OCI-LY3 (cell line): ENCODE measurements around the gene TSPEAR.

Source experiments
- H2AFZ ChIP-seq: fragments of 200-600, 300-600 bp; shearing (Covaris generic); 2 replicates; pipeline ENCODE4 v1.6.0; 2014; ENCODE audit warnings: antibody characterized with exemption, low read depth, low read length
- H3K27ac ChIP-seq: fragments of 200-600, 300-600 bp; sonication (generic); 2 replicates; pipeline ENCODE4 v1.5.1; 2014; ENCODE audit warnings: mild to moderate bottlenecking, low read length, moderate library complexity, mixed read lengths
- H3K27me3 ChIP-seq: fragments of 200-600, 300-600 bp; sonication (generic); 2 replicates; pipeline ENCODE4 v1.6.1; 2014; ENCODE audit warnings: low read depth, low read length, mixed read lengths
- H3K36me3 ChIP-seq: fragments of 200-600, 300-600 bp; sonication (generic); replicated peaks from 2 replicates; pipeline ENCODE3; 2014; ENCODE audit warnings: low read depth, low read length, mixed read lengths
- H3K4me1 ChIP-seq: fragments of 300-600, 200-600 bp; sonication (generic); 2 replicates; pipeline ENCODE4 v1.6.1; 2014; ENCODE audit warnings: low read length, mixed read lengths
- H3K4me2 ChIP-seq: fragments of 200-600, 300-600 bp; sonication (generic); 2 replicates; pipeline ENCODE4 v1.6.1; 2014; ENCODE audit warnings: low read length, mixed read lengths
- H3K4me3 ChIP-seq: fragments of 300-600, 200-600 bp; sonication (generic); 2 replicates; pipeline ENCODE4 v1.5.1; 2014; ENCODE audit warnings: antibody characterized with exemption, mild to moderate bottlenecking, low read length, moderate library complexity
- H3K79me2 ChIP-seq: fragments of 300-600, 200-600 bp; shearing (Covaris generic); 2 replicates; pipeline ENCODE4 v1.6.1; 2014; ENCODE audit warnings: mild to moderate bottlenecking, low read length, mixed read lengths
- H3K9ac ChIP-seq: fragments of 300-600, 200-600 bp; shearing (Covaris generic); 2 replicates; pipeline ENCODE4 v1.6.0; 2014; ENCODE audit warnings: mild to moderate bottlenecking, low read length, moderate library complexity
- H3K9me3 ChIP-seq: fragments of 200-600, 300-600 bp; shearing (Covaris generic); 2 replicates; pipeline ENCODE4 v1.6.1; 2014; ENCODE audit warnings: low read length, mixed read lengths; ENCODE audit not compliant: insufficient read depth
- H4K20me1 ChIP-seq: fragments of 200-600, 300-600 bp; sonication (generic); 2 replicates; pipeline ENCODE4 v1.6.1; 2016; ENCODE audit warnings: low read length, mixed read lengths; ENCODE audit not compliant: insufficient read depth
- EZH2phosphoT487 ChIP-seq: fragments of 200-600 bp; shearing (Covaris generic); IDR thresholded peaks from 2 replicates; pipeline ENCODE4 v1.6.1; 2018; ENCODE audit warnings: antibody characterized with exemption, mixed run types, low read depth
- TF ChIP-seq, protein P1 (sequence below): fragments of 200-600, 300-600 bp; sonication (generic); IDR thresholded peaks from 2 replicates; pipeline ENCODE4 v1.5.1; 2014; ENCODE audit warnings: antibody characterized with exemption, low read length, low read depth

Gene TSPEAR

DNA sequence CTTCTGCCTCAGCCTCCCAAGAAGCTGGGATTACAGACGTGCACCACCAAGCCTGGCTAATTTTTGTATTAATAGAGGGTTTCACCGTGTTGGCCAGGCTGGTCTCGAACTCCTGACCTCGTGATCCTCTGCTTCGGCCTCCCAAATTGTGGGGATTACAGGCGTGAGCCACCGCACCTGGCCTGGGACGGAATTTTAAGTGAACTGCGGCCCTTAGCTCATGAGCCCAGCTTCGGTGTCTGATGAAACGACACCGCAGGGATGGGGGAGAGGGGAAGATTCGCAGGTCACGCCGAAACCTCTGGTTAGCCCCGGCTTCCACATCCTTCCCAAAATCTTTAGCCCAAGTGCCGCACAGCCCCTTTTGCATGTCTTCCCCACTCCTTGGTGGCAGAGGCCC is 217.0 kb downstream of the TSPEAR start:
- no peaks in the 10 kb centered on the region for H4K20me1 ChIP-seq

GRCh38 chr21:44492567-44493385 is 218.6 kb downstream of the TSPEAR start:
- no peak for TF ChIP-seq EZH2phosphoT487
- TF ChIP-seq, protein P1, sequence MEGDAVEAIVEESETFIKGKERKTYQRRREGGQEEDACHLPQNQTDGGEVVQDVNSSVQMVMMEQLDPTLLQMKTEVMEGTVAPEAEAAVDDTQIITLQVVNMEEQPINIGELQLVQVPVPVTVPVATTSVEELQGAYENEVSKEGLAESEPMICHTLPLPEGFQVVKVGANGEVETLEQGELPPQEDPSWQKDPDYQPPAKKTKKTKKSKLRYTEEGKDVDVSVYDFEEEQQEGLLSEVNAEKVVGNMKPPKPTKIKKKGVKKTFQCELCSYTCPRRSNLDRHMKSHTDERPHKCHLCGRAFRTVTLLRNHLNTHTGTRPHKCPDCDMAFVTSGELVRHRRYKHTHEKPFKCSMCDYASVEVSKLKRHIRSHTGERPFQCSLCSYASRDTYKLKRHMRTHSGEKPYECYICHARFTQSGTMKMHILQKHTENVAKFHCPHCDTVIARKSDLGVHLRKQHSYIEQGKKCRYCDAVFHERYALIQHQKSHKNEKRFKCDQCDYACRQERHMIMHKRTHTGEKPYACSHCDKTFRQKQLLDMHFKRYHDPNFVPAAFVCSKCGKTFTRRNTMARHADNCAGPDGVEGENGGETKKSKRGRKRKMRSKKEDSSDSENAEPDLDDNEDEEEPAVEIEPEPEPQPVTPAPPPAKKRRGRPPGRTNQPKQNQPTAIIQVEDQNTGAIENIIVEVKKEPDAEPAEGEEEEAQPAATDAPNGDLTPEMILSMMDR, result no peak
- Histone ChIP-seq H3K4me3 (no peak overlapping the region), H3K4me1 (no peaks in the 10 kb centered on the region), H3K36me3 (no peaks in the 10 kb centered on the region), H3K9ac (no peak overlapping the region), H3K9me3 (no peaks in the 10 kb centered on the region), H2AFZ (no peak overlapping the region), H4K20me1 (no peaks in the 10 kb centered on the region), H3K27me3 (0 out of 2 replicates have a peak, but pooled peaks cover 3% of the 10 kb centered on the region), H3K4me2 (no peak overlapping the region), H3K79me2 (no peaks in the 10 kb centered on the region), H3K27ac (no peak overlapping the region)

More for the DNA sequence above, 217.0 kb downstream of the TSPEAR start:
- Histone ChIP-seq H3K9me3 (no peaks in the 10 kb centered on the region), H3K27ac (no peak overlapping the region), H2AFZ (no peak overlapping the region), H3K4me1 (no peaks in the 10 kb centered on the region), H3K79me2 (no peaks in the 10 kb centered on the region), H3K4me3 (no peak overlapping the region), H3K27me3 (peaks cover 3% of the 10 kb centered on the region; the same call in 1 of the 2 replicates), H3K4me2 (no peak overlapping the region), H3K36me3 (no peaks in the 10 kb centered on the region), H3K9ac (no peak overlapping the region)
- no peak for TF ChIP-seq EZH2phosphoT487
- TF ChIP-seq, protein P1, result no peak

DNA sequence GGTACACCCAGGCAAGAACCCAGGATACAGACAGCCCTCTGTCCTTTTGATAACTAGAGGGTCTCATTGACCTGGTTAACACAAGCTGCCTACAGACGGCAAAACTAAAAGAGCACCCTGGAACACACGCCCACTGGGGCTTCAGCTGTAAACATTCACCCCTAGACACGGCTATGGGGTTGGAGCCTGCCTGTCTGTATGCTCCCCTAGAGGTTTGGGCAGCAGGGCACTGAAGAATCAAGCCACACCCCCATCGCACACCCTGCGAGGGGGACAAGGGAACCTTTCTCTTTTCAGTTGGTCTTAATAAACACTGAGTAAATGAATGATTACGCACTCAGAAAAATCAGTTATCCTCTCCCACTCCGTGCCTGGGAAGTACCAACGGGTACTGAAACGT is 220.6 kb downstream of the TSPEAR start:
- TF ChIP-seq, protein P1, result no peak
- no peak for TF ChIP-seq EZH2phosphoT487
- H2AFZ ChIP-seq, result no peak overlapping the region
- no peaks in the 10 kb centered on the region for H3K9me3 ChIP-seq

GRCh38 chr21:44490405-44490804 is 221.0 kb downstream of the TSPEAR start:
- H3K4me1 ChIP-seq, result no peaks in the 10 kb centered on the region
- H3K9ac ChIP-seq, result no peak overlapping the region
- H3K27me3 ChIP-seq, result no peaks in the 10 kb centered on the region
- no peaks in the 10 kb centered on the region for H3K79me2 ChIP-seq
- no peak overlapping the region for H3K4me3 ChIP-seq
- no peaks in the 10 kb centered on the region for H4K20me1 ChIP-seq
- H3K27ac ChIP-seq, result no peak overlapping the region
- H3K4me2 ChIP-seq, result no peak overlapping the region
- TF ChIP-seq, protein P1, result no peak
- TF ChIP-seq EZH2phosphoT487, result no peak
- H3K36me3 ChIP-seq, result no peaks in the 10 kb centered on the region
- no peaks in the 10 kb centered on the region for H3K9me3 ChIP-seq
- H2AFZ ChIP-seq, result no peak overlapping the region

More for the DNA sequence above, 220.6 kb downstream of the TSPEAR start:
- H3K79me2 ChIP-seq, result no peaks in the 10 kb centered on the region
- H3K4me3 ChIP-seq, result no peak overlapping the region
- no peaks in the 10 kb centered on the region for H4K20me1 ChIP-seq
- no peak overlapping the region for H3K27ac ChIP-seq
- no peaks in the 10 kb centered on the region for H3K27me3 ChIP-seq
- no peak overlapping the region for H3K9ac ChIP-seq
- no peak overlapping the region for H3K4me2 ChIP-seq
- no peaks in the 10 kb centered on the region for H3K4me1 ChIP-seq
- no peaks in the 10 kb centered on the region for H3K36me3 ChIP-seq
